HepG2 (cell line): Measurements from ENCODE around the gene PHKG1. TPM values are rescaled to one million over a fixed set of nuclear protein-coding genes. Genes with fewer than 3 reads are reported as not detected.

ENCODE experiments used
- ARID3A ChIP-seq: IDR thresholded peaks from 2 replicates; pipeline ENCODE4 v1.6.1; 2012; ENCODE audit warnings: low read depth, low read length, improper control_type of control experiment
- BRD4 ChIP-seq: sonication (generic); formaldehyde crosslinking; IDR thresholded peaks from 2 replicates; pipeline ENCODE4 v1.4.0; 2020; ENCODE audit warnings: missing genetic modification reagents
- FOXA3 ChIP-seq: IDR thresholded peaks from 2 replicates; pipeline ENCODE4 v1.6.1; 2016; ENCODE audit warnings: missing genetic modification reagents, missing compliant biosample characterization
- MBD4 ChIP-seq: IDR thresholded peaks from 2 replicates; pipeline ENCODE4 v1.6.1; 2012; ENCODE audit warnings: low read length, inconsistent platforms, borderline replicate concordance
- PCBP1 ChIP-seq: fragments of 200-400 bp; formaldehyde crosslinking; IDR thresholded peaks from 2 replicates; pipeline ENCODE4 v1.6.1; 2017; ENCODE audit warnings: mild to moderate bottlenecking, low read depth, low read length, borderline replicate concordance
- PHF20 ChIP-seq: sonication (generic); formaldehyde crosslinking; IDR thresholded peaks from 2 replicates; pipeline ENCODE4 v1.5.0; 2020; ENCODE audit warnings: mild to moderate bottlenecking, missing genetic modification reagents
- RAD21 ChIP-seq: fragments of 450-650 bp; formaldehyde crosslinking; IDR thresholded peaks from 2 replicates; pipeline ENCODE4 v1.5.0; 2020; ENCODE audit warnings: mild to moderate bottlenecking
- RFXANK ChIP-seq: IDR thresholded peaks from 2 replicates; pipeline ENCODE4 v1.6.1; 2016
- SAP130 ChIP-seq: IDR thresholded peaks from 2 replicates; pipeline ENCODE4 v1.6.1; 2016; ENCODE audit warnings: low read depth
- SP140L ChIP-seq: sonication (generic); formaldehyde crosslinking; IDR thresholded peaks from 2 replicates; pipeline ENCODE4 v1.4.0; 2020; ENCODE audit warnings: missing genetic modification reagents, borderline replicate concordance
- THAP9 ChIP-seq: sonication (generic); formaldehyde crosslinking; IDR thresholded peaks from 2 replicates; pipeline ENCODE4; 2020; ENCODE audit warnings: missing genetic modification reagents, mild to moderate bottlenecking, borderline replicate concordance
- ZNF251 ChIP-seq: sonication (generic); formaldehyde crosslinking; IDR thresholded peaks from 2 replicates; pipeline ENCODE4 v1.9.0; 2021; ENCODE audit warnings: mild to moderate bottlenecking, missing genetic modification reagents
- ZNF281 ChIP-seq: sonication (generic); formaldehyde crosslinking; IDR thresholded peaks from 2 replicates; pipeline ENCODE4 v1.4.0; 2020; ENCODE audit warnings: missing genetic modification reagents, borderline replicate concordance
- ZNF350 ChIP-seq: sonication (generic); formaldehyde crosslinking; IDR thresholded peaks from 2 replicates; pipeline ENCODE4 v1.4.0; 2020; ENCODE audit warnings: mild to moderate bottlenecking, low read depth, missing genetic modification reagents, borderline replicate concordance
- ZNF446 ChIP-seq: sonication (generic); formaldehyde crosslinking; IDR thresholded peaks from 2 replicates; pipeline ENCODE4 v1.5.0; 2020; ENCODE audit warnings: mild to moderate bottlenecking, missing genetic modification reagents
- ZNF550 ChIP-seq: sonication (generic); formaldehyde crosslinking; IDR thresholded peaks from 2 replicates; pipeline ENCODE4 v1.4.0; 2020; ENCODE audit warnings: mild to moderate bottlenecking, missing genetic modification reagents, borderline replicate concordance
- ZNF672 ChIP-seq: sonication (generic); formaldehyde crosslinking; IDR thresholded peaks from 2 replicates; pipeline ENCODE4 v1.8.1; 2022; ENCODE audit warnings: missing genetic modification reagents
- ZNF687 ChIP-seq: sonication (generic); formaldehyde crosslinking; IDR thresholded peaks from 2 replicates; pipeline ENCODE4 v1.5.1; 2020; ENCODE audit warnings: mild to moderate bottlenecking, missing genetic modification reagents, moderate library complexity
- polyA plus RNA-seq, 8 experiments: library from polyadenylated mRNA; depleted of rRNA in 3 of 8; stranded (reverse) in 7 of 8; unstranded in 1 of 8; fragments of >200 nt; fragmentation: Illumina TruSeq in 4 of 8; extraction: Trizol in 4 of 8; gene quantifications; 2 replicates each; pipeline versions ENCODE4 v1.2.1 to v1.2.3, GENCODE V29; 2011 to 2016; ENCODE audit warnings: low read depth in 4 of 8, missing spikeins in 1 of 8, mixed read lengths in 1 of 8; ENCODE audit not compliant: insufficient read depth in 1 of 8
- total RNA-seq, 5 experiments: library from RNA; depleted of rRNA; stranded (reverse); fragments of >200 nt; fragmentation: Illumina TruSeq; extraction: Trizol; gene quantifications; 2 replicates each; pipeline ENCODE4 v1.2.3, GENCODE V29; 2016; ENCODE audit warnings: low read depth in 1 of 5

PHKG1 gene
- total and polyA plus RNA-seq, 2 of the 13 experiments (the other 11 are each of a cell fraction or from before 2014, with no cell fraction given) = 0.44 to 0.71 TPM

- TF ChIP-seq ZNF281 (CRISPR knock-in tag) (no peak), RAD21 (CRISPR knock-in tag) (peak; percentile 10; the same call in 1 of the 2 replicates), RFXANK (CRISPR knock-in tag) (no peak), ZNF350 (CRISPR knock-in tag) (peak; percentile 77), MBD4 (no peak), ZNF687 (peak; percentile 88), SAP130 (CRISPR knock-in tag) (peak; percentile 63), SP140L (CRISPR knock-in tag) (no peak), PCBP1 (0 out of 2 replicates have a peak, but pooled peaks have one; percentile 12), ARID3A (no peak), BRD4 (CRISPR knock-in tag) (peak; percentile 65; the same call in 1 of the 2 replicates), THAP9 (peak; percentile 53; the same call in 1 of the 2 replicates), ZNF446 (CRISPR knock-in tag) (no peak), ZNF672 (CRISPR knock-in tag) (no peak), ZNF550 (CRISPR knock-in tag) (no peak), ZNF251 (no peak), FOXA3 (CRISPR knock-in tag) (peak; percentile 55), PHF20 (no peak; the same call in 1 of the 2 replicates)
Measured at GRCh38 chr7:56033671-56034432, 58.9 kb downstream of the PHKG1 start (continued).
